ENCODE measurements around the gene RAB3IP.

- TF ChIP-seq CTCF (conservative IDR thresholded peaks at IDR 0.05; ENCODE audit: low read length) (no peak), EZH2phosphoT487 (IDR thresholded peaks at IDR 0.05; ENCODE audit: borderline replicate concordance) (no peak)
Measured at GRCh38 chr12:69828897-69829296, 90.2 kb downstream of the RAB3IP start.
